Left colon (tissue), 2 donors: ENCODE data around the gene CAPG. TPM values are rescaled to one million over a fixed set of nuclear protein-coding genes. Genes with fewer than 3 reads are reported as not detected.

Experiments
- ATAC-seq: fragments of 200-7000 bp; cut with Tn5 transposase; one replicate; pipeline ENCODE4 v1.9.1; 2020; ENCODE audit warnings: mild to moderate bottlenecking, moderate library complexity
- DNase-seq, 2 donors: peaks; one replicate each; pipeline ENCODE4 v3.0.0-alpha.2; 2020
- intact Hi-C, 2 donors: fragments of 100-400 bp; cut with DNase I in 1 of 2; cut with micrococcal nuclease in 1 of 2; formaldehyde crosslinking; loops; one replicate each; pipeline versions ENCODE4 v1.11.2 to v1.14.0; 2022; cut with DNase I, micrococcal nuclease
- total RNA-seq, 2 donors: library from RNA; stranded (reverse); fragmentation: NEBNext Ultra II Directional; extraction: Animal tissue kit (Norgen Biotek cat#: 25700); gene quantifications; one replicate each; pipeline ENCODE4 v1.2.1, GENCODE V29; 2021
- donor health status: DM: no; HTN: no; CAD: no.
- donor health status: DM: yes; HTN: yes; CAD: no.

Gene CAPG
- total RNA-seq, 2 donors from 2014 or later: 97.7 to 98.2 TPM

DNA sequence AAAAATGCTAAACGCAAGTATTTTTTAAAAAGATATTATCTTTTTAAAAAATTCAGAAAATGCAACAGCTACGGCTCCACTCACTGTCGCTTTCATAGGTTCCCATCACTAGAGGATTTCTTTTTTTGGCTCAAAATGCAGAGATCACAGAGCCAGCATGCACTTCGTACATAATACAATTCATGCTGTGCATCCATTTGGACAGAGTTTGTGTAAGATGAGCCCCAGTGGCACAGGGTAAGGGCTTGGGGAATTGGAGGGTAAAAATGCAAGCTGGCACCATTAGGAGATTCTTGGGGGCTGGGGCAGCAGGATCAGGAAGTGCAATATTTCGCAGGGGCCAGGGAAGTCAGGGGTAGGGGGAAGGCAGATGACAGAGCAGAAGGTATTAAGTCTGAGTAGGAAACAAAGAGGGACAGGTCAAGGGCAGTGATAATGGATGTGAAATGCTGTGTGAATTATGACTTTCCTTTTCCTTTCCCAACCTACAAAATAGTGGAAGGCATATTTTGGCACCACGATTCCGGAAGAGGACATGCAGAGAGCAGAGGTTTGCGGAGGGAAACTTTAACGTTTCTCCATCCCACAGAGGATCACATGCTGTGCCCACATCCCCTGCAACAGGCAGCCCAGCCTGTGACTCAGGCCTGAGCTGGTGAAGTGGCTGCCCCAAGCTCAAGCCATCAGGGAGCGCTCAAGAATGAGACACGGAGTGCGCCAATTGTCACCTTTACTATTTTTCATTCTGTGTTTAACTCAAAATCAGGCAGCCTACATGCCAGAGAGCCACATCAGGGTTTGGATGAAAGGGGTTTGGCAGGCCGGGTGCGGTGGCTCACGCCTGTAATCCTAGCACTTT lies 4.7 kb downstream of the CAPG start:
- ATAC-seq: no peak
- intact Hi-C loops: no loop called here

DNA sequence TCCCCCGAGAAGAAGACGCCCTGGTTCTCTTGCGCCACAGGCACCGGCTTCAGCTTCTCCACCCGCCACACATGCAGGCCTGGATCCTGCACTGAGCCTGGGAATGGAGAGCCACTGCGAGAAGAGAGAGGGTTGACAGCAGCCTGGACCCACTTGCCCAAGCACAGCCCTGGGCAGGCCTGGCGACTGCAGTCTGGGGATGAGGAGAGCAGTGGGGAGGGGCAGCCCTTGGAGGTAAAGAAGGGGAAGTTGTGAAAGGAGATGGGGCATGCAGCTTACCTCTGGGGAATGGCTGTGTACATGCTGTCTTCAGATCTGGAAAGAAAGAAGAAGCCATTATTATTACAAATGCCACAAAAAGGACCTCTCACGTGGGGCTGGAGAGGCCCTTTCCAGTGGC lies 8.3 kb downstream of the CAPG start:
- DNase-seq: no peak
- intact Hi-C loops: no loop called here
- ATAC-seq: no peak

More for the DNA sequence above, 4.7 kb downstream of the CAPG start:
- peak in 1 of 2 donors; percentile 45 for DNase-seq

DNA sequence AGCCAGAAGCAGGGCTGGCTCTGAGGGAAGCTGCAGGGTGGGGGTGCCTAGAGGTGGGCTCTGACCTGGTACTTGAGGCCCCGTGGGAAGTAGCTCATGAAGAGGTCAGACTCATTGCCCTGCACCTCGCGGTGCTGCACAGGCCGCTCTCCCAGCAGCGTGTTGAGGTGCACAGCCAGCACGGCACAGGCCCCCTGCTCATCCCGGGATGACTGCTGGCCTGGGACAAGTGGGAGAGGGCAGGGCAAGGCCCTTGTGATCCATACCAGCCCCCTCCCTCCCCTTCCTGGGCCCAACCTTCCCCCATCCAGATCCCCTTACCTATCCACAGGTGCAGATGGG lies 8.7 kb downstream of the CAPG start:
- intact Hi-C loops: no loop called here
- ATAC-seq (no peak), DNase-seq (no peak)

DNA sequence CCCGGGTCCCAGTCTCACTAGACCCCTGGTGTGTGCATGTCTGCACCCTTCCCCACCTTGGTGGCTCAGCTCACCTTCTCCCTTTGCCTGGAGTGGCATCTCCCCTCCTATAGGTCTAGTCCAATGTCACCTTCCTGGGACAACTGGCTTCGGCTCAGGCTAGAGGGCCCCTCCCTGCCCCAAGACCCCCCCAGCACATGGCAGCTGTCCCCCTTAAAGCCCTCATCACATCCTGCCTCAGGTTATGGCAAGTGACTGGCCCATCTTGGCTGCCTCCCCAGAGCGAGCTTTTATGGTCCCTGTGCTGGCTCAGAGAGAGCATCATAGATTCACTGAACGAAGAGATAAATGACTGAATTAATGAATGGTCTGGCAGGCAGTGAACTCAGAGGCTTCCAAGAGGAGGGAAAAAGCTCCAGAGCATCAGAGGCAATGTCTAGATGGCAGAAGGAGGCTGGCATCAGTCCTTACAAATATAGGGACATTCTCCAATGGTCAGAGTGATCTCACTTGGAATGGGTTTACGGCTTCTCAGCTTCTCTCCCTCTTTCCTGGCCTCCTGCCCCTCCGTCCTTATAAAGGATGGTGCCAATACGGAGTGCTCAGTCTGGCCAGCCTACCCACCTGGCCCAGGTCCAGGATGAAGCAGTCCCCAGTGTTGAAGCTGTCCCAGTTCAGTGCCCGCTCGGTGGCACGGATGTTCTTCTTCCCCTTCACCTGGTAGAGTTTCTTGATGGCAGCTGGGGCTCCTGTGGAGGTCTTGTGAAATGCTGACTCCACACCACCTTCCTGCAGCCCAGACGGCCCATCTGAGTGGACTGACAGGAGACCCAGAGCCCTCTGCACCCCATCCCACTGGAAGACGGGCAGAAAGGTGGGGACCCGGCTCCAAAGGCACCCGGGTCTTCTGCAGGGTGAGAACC lies 9.4 kb downstream of the CAPG start:
- ATAC-seq (no peak), DNase-seq (no peak)
- intact Hi-C loops: no loop called here

DNA sequence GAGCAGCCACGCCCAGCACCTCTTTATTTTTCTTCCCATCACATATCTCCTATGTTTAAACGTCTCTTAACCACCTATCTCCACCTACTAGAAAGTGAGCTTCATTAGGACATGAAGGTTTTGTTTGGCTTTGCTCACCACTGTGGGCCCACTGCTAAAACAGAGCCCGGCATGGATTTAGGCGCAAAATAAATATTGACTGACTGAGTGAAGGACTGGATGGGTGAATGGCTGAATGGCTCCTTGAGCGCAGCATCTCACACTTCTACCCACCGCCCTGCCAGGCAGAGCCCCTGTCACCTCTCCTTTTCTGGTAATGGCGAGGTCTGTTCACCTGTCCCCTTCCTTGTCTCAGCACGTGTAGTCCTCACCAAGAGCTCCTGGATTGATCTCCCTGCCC lies 10.1 kb downstream of the CAPG start:
- no peak for ATAC-seq
- intact Hi-C loops: no loop called here
- no peak for DNase-seq

DNA sequence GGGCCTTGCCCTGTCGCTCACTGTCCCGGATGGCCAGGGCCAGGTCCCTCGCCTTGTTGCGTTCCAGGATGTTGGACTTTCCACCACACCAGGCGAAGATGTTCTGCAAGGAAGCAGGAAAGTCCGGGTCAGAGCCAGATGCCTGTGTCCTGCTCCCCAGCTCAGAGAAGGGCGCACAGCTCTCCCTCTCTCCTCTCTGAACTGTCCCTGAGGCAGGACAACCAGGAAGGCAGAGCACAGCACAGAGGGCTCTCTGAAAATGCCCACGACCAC lies 11.0 kb downstream of the CAPG start:
- intact Hi-C loops: no loop called here
- no peak for ATAC-seq
- DNase-seq: no peak

DNA sequence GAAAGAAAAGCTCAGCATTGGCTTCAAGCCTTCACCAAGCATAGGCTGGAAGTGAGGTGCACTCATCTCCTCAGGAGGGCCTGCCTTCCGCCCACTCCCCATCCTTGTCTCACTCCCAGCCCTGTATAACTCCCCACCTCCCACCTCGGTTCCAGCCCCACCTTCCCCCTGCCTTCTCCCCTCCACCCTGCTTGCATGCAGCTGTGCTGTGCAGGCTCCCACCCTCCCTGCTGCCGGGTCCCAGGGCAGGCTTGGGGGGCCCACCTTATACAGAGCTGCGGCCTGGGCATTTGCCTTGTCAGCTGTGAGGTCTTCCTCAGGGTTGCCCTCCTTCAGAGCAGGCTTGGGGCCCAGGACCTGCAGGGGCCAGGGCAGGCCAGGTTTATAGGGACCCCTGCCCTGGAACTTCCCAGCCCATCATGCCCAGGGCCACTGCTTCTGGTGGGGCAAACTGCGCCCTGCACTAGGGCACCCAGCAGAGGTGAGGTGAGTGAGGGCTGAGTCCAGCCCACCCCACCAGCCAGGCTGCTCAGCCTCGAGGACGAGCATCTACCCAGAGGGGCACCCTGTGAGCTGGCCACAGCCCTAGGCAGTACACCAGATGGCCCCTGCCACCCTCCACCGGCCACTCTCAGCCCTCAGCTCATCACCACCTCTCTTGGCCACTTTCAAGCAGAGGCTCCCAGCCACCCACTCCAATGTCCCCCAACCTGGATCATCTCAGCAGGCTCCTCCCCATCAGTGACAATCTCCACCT lies 11.6 kb downstream of the CAPG start:
- intact Hi-C loops: no loop called here
- no peak for DNase-seq

DNA sequence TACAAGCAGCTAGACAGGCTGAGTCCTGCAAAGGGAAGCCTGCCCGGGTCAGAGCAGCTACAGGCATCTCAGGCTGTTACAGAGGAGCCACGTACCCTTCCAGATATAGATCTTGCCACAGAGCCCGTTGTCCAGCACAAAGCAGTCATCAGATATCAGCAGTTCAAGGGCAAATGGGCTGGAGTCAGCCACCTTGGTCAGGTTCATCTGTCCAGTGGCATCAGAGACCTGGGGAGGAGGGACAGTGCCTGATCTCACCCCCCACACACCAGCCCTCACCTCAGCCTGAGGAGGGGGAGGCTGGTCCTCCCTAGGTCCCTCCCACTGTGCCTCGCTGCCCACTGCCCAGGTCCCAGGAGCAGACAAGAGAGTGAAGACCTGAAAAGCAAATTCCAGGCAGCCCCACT lies 12.2 kb downstream of the CAPG start:
- ATAC-seq: no peak
- intact Hi-C loops: no loop called here
- no peak for DNase-seq

More for the DNA sequence above, 11.6 kb downstream of the CAPG start:
- ATAC-seq: no peak

DNA sequence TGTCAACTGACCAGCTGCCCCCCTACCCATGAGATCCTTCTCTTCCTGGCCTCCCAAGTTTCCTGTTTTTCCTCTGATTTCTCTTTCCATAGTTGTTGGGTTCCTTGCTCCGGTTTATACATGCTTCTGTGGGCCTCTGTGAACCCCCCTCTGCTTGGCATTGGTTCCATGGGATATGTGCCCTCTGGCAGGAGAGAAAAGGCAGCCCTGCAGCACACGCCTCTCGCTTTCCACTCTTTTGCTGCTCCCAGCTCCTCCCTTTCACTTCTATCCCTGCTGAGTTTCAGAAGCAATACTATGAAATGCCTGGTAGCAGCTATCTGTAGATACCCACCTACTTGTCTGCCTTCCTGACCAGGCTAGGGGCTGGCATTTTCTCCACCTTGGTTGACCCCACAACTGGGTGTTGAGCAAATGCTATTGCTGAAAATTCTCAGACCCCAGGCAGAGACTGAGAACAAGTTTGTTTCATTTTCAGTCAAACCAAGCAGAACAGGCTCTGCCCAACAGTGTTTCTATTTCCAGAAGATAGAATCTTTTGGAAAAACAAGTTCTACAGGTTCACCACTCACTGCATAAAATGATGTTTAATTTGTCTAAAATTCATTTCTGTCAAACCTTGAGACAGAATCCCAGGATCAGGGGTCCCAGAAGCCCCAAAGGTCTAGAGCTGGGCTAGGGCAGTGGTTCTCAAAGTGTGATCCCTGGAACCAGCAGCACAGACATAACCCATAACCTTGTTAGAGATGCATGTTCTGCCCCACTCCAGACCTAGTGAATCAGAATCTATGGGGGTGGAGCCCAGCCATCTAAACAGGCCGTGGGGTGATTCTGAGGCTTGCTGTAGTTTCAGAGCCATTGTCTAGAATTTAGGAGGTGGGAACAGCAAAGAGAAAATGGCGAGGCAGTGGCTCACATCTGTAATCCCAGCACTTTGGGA lies 13.4 kb downstream of the CAPG start:
- ATAC-seq (no peak), DNase-seq (no peak)
- intact Hi-C loops: no loop called here

DNA sequence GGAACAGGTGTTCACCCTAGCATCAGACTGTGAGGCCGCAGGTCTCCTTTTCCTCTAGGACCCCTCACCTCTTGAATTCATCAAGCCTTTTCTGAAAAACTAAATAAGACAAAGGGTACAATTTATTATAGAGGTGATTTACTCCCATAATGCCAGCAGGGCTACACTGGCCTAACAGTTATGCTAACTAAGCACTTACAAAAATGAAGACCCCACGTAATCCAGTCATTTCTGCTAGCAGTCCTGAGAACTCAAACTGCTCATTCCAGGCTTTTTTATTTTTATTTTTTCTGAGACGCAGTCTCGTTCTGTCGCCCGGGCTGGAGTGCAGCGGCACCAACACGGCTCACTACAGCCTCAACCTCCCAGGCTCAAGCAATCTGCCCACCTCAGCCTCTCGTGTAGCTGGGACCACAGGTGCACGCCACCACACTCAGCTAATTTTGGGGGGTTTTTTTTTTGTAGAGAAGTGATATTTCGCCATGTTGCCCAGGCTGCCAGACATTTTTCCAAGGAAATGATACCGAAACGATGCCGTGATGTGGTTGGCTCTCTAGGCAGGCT lies 14.2 kb downstream of the CAPG start:
- no peak for ATAC-seq
- intact Hi-C loops: no loop called here
- DNase-seq: no peak

DNA sequence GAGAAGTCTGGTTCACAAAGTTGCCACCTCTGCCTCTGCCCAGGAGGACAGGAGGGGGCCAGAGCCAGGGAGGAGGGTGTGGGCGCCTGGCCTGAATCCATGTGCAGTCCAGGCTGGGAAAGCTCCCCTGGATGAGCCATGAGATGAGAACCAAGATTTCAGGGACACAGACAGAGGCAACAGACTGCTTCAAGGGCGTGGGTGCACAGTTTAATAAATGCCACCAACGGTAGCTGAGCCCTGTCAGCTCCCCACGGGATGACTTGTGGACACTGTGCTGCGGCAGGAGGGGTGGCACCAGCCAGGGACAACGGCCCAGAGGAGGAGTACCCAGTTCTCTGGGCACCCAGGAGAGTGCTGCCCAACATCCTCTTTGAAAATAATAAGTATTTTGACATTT lies 15.2 kb downstream of the CAPG start:
- ATAC-seq: no peak
- intact Hi-C loops: no loop called here
- no peak for DNase-seq

DNA sequence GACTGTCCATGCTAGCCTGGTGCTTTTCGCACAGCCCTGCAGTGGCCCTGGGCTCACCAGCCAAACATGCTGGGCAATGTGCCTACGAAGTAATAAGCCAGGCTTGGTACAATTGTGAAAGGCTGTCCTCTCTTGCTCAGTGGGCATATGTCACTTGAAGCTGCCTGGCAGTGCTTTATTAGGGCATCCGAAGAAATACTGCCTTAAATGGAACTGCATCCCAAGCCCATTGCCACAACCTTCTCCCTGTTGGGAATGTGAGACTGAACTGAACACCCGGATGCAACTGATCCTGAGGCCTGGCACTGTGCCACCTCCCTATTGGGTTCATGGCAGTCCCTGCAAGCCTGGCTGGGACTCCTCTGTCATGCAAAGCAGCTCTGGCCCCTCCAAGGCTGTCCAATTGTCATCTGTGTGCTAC lies 15.9 kb downstream of the CAPG start:
- intact Hi-C loops: no loop called here
- ATAC-seq (no peak), DNase-seq (no peak)

DNA sequence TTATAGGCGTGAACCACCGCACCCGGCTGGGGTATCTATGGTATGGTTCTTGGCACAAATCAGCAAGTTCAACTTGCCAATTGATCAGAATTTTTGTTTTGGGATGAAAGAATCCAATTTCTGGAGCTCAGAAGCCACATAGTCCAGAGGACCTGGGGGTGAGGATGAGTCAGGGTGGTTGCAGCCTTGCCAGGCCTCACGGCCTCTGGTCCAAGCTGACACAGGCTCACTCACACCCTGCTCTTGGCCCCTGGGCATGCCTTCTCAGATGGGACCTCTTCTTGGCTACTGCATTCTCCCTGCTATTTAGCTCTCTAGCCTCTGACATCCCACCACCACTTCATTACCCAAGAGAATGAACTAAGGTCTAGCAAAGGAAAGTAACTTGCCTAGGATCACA lies 16.3 kb downstream of the CAPG start:
- intact Hi-C loops: no loop called here
- ATAC-seq (no peak), DNase-seq (no peak)

DNA sequence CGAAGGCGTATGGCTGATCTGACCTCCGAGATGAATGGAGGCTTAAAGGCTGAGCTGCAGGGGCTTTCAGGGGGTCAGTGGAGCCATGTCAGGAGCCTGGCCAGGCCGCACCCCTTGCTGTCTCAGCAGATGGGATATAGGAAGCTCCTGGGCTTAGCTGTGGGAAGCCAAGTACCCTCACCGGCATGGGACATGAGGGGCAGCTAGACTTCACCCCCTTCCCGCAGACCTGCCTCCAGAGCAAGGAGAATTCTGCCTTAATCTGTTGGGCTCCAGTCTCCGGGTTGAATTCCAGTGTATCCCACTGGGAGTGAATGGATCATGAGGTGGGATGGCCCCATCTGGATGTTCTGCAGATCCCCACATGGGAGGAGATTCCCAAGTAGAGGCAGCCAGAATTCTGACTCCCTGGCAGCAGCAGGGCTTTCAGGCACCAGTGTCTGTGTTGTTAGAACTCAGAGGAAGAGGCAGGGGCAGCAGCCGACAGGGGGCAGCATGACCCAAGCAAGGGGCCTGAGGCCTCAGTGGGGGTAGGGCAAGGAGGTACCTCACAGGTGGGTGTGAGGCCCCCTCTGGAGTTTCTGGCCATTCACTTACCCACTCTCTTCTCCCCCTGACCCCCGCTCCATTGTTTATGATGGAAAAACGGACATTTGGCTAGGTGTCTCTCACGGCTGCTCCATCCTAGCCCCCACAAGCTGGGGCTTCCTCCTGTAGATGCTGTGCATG lies 19.1 kb downstream of the CAPG start:
- ATAC-seq (peak; percentile 79), DNase-seq (peak in 1 of 2 donors; percentile 85)
- intact Hi-C loops: no loop called here

DNA sequence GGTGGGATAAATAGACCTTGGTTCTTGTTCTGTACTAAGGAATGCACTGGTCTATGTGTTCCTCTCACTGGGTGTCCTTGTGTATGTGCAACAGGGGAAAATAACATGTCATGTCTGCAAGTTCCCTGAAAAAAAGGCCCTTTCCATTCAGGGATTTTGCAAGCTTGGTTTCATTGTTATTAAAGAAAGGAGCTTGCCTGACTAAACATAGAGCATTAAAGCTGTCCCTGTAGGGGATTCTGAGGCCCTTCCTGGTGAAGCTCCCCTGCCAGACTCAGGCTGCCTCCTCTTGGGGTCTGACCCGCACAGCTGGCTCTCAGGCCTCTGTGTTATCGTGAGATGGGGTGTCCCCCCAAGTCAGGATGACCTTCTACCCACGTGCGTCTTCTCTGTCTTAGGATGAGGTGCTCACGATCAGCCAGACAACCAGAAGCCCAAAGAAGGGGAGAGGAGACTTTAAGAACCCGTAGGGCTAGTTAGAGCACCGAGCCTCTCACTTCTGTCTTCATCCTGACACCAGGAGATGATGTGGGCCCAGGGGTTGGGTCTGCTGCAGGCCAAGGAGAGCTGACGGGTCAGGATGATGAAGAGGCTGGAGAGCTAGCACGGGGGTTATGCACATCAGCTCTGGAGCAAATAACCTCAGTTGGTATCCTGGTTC lies 21.2 kb downstream of the CAPG start:
- no peak for ATAC-seq
- intact Hi-C loops: no loop called here

DNA sequence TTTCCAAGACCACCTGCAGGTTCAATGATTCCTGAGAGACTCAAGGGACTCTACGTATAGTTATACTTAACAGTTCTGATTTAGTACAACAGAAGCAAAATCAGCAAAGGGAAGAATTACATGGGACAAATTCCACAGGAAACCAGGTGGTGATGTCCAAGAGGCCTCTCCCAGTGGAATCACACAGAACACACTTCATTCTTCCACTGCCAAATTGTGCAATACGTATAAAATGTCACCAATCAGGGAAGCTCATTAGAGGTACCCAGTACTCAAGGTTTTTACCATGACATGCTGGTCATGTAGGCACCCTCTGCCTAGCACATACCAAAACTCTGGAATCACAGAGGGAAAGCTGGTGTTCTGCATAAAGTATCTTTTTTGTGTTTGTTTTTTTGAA lies 22.4 kb downstream of the CAPG start:
- no peak for ATAC-seq

More for the DNA sequence above, 21.2 kb downstream of the CAPG start:
- no peak for DNase-seq

DNA sequence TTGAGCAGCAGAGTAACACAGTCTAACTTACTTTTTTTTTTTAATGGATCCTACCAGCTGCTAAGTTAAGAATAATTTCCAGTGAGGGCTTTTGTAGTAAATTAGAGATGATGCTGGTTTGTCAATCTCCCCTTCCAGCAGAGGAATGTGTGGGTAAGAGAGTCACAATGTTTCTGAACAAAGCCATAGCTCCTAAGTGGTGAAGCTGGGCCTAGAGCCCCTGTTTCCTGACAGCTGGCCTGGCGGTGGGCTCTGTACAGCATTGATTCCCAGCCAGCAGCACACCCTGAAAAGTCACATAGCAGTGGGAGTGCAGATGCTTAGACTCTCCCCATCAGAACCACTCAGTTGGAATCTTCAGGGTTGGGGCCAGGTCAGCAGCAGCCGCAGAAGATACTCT lies 24.4 kb downstream of the CAPG start:
- DNase-seq: no peak
- no peak for ATAC-seq
- intact Hi-C loops: no loop called here

More for the DNA sequence above, 22.4 kb downstream of the CAPG start:
- DNase-seq: no peak
- intact Hi-C loops: no loop called here
